HepG2 (cell line): Measurements from ENCODE around the gene ZNF506. TPM values are rescaled to one million over a fixed set of nuclear protein-coding genes. Genes with fewer than 3 reads are reported as not detected.

Experiments used
- CEBPG ChIP-seq: IDR thresholded peaks from 2 replicates; pipeline ENCODE4 v1.6.1; 2016
- EZH2 ChIP-seq: conservative IDR thresholded peaks from 2 replicates; pipeline ENCODE4 v1.6.1; 2012; ENCODE audit warnings: mild to moderate bottlenecking, low read depth, low read length, moderate library complexity
- HMGA1 ChIP-seq: sonication (generic); formaldehyde crosslinking; conservative IDR thresholded peaks from 2 replicates; pipeline ENCODE4 v1.4.0; 2020; ENCODE audit warnings: missing genetic modification reagents
- KLF11 ChIP-seq: IDR thresholded peaks from 2 replicates; pipeline ENCODE4 v1.6.1; 2016; ENCODE audit warnings: missing compliant biosample characterization
- NCOA2 ChIP-seq: sonication (generic); formaldehyde crosslinking; IDR thresholded peaks from 2 replicates; pipeline ENCODE4 v1.8.0; 2022; ENCODE audit warnings: inconsistent platforms
- NFKBIZ ChIP-seq: IDR thresholded peaks from 2 replicates; pipeline ENCODE4 v1.6.1; 2018; ENCODE audit warnings: missing genetic modification reagents, missing compliant biosample characterization
- PCBP2 ChIP-seq: fragments of 200-400 bp; formaldehyde crosslinking; optimal IDR thresholded peaks from 2 replicates; pipeline ENCODE3; 2018; ENCODE audit warnings: low read length, low read depth; ENCODE audit not compliant: poor library complexity, severe bottlenecking
- SIX4 ChIP-seq: sonication (generic); formaldehyde crosslinking; IDR thresholded peaks from 2 replicates; pipeline ENCODE4 v1.4.0; 2020; ENCODE audit warnings: missing genetic modification reagents
- TERF1 ChIP-seq: sonication (generic); formaldehyde crosslinking; IDR thresholded peaks from 2 replicates; pipeline ENCODE4 v1.8.0; 2022; ENCODE audit warnings: mild to moderate bottlenecking, missing genetic modification reagents, moderate library complexity
- TOE1 ChIP-seq: sonication (generic); formaldehyde crosslinking; IDR thresholded peaks from 2 replicates; pipeline ENCODE4 v1.4.0; 2020; ENCODE audit warnings: mild to moderate bottlenecking, missing genetic modification reagents
- XBP1 ChIP-seq: sonication (generic); formaldehyde crosslinking; IDR thresholded peaks from 2 replicates; pipeline ENCODE4 v1.5.0; 2020; ENCODE audit warnings: missing genetic modification reagents
- ZFYVE20 ChIP-seq: sonication (generic); formaldehyde crosslinking; IDR thresholded peaks from 2 replicates; pipeline ENCODE4 v1.8.0; 2023; ENCODE audit warnings: low read depth, mild to moderate bottlenecking, moderate library complexity, missing genetic modification reagents, borderline replicate concordance
- ZNF235 ChIP-seq: sonication (generic); formaldehyde crosslinking; IDR thresholded peaks from 2 replicates; pipeline ENCODE4 v1.8.1; 2023; ENCODE audit warnings: mild to moderate bottlenecking, missing genetic modification reagents, borderline replicate concordance
- ZNF549 ChIP-seq: sonication (generic); formaldehyde crosslinking; IDR thresholded peaks from 2 replicates; pipeline ENCODE4 v1.5.0; 2020; ENCODE audit warnings: missing genetic modification reagents
- ZNF607 ChIP-seq: sonication (generic); formaldehyde crosslinking; IDR thresholded peaks from 2 replicates; pipeline ENCODE4 v1.5.1; 2020; ENCODE audit warnings: missing genetic modification reagents, mild to moderate bottlenecking, borderline replicate concordance
- ZSCAN29 ChIP-seq: sonication (generic); formaldehyde crosslinking; conservative IDR thresholded peaks from 2 replicates; pipeline ENCODE4 v1.4.0; 2020; ENCODE audit warnings: mild to moderate bottlenecking, missing genetic modification reagents
- polyA plus RNA-seq, 8 experiments: library from polyadenylated mRNA; depleted of rRNA in 3 of 8; stranded (reverse) in 7 of 8; unstranded in 1 of 8; fragments of >200 nt; fragmentation: Illumina TruSeq in 4 of 8; extraction: Trizol in 4 of 8; gene quantifications; 2 replicates each; pipeline versions ENCODE4 v1.2.1 to v1.2.3, GENCODE V29; 2011 to 2016; ENCODE audit warnings: low read depth in 4 of 8, missing spikeins in 1 of 8, mixed read lengths in 1 of 8; ENCODE audit not compliant: insufficient read depth in 1 of 8
- total RNA-seq, 5 experiments: library from RNA; depleted of rRNA; stranded (reverse); fragments of >200 nt; fragmentation: Illumina TruSeq; extraction: Trizol; gene quantifications; 2 replicates each; pipeline ENCODE4 v1.2.3, GENCODE V29; 2016; ENCODE audit warnings: low read depth in 1 of 5
- TF ChIP-seq, protein P1 (sequence below): sonication (generic); formaldehyde crosslinking; IDR thresholded peaks from 2 replicates; pipeline ENCODE4 v1.8.0; 2022; ENCODE audit warnings: missing genetic modification reagents, mild to moderate bottlenecking, moderate library complexity, borderline replicate concordance
- TF ChIP-seq, protein P2 (sequence below): IDR thresholded peaks from 2 replicates; pipeline ENCODE4 v1.4.0; 2020; ENCODE audit warnings: mild to moderate bottlenecking, missing genetic modification reagents
- TF ChIP-seq, protein P3 (sequence below): sonication (generic); formaldehyde crosslinking; IDR thresholded peaks from 2 replicates; pipeline ENCODE4 v1.5.0; 2020; ENCODE audit warnings: missing genetic modification reagents, mild to moderate bottlenecking, borderline replicate concordance
- TF ChIP-seq, protein P4 (sequence below): sonication (generic); formaldehyde crosslinking; IDR thresholded peaks from 2 replicates; pipeline ENCODE4 v1.9.0; 2021; ENCODE audit warnings: missing genetic modification reagents, mild to moderate bottlenecking, borderline replicate concordance
- TF ChIP-seq, protein P5 (sequence below): sonication (generic); formaldehyde crosslinking; IDR thresholded peaks from 2 replicates; pipeline ENCODE4 v1.8.1; 2023; ENCODE audit warnings: mild to moderate bottlenecking, missing genetic modification reagents, borderline replicate concordance

ZNF506 gene
- total and polyA plus RNA-seq, 2 of the 13 experiments (the other 11 are each of a cell fraction or from before 2014, with no cell fraction given), result not detected

DNA sequence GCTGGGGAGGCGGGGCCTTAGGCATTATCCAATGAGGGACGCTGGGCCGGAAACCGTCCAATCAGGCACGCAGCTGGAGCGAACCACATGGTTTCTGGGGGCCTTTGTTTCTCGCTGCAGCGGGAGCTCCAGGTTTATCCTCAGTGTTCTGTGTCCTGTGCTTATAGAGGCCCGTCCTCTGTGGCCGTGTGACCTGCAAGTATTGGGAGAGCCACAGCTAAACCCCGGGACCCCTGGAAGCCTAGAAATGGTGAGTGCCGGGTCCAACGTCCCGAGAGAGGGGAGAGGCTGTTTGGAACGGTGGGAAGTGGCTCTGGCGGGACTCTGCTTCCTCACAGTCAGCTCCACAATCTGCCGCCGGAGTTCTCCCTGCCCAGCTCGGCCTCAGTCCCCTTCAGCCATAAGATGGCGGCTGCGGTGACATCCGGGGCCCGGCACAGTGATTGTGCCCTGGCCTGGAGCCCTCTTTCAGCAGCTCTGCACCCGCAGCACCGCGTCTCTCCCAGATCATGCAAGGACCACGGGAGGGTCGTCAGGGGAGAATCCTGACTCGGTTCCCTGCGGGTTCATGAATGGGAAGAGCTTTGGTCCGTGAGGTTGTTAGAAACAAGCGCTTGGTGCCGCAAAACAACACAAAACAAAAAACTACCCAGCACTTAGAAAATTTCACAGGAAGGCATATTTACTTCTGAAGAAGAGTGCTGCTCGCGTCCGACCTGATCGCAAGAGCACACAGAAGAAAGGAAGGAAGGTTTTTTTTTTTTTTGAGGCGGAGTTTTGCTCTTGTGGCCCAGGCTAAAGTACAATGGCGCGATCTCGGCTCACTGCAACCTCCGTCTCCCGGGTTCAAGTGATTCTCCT lies 44.4 kb upstream of the ZNF506 start, which contains the start of gene ZNF253 (continued):
- no peak for TF ChIP-seq PCBP2
- no peak for TF ChIP-seq CEBPG
- no peak for TF ChIP-seq EZH2
- TF ChIP-seq, protein P1, sequence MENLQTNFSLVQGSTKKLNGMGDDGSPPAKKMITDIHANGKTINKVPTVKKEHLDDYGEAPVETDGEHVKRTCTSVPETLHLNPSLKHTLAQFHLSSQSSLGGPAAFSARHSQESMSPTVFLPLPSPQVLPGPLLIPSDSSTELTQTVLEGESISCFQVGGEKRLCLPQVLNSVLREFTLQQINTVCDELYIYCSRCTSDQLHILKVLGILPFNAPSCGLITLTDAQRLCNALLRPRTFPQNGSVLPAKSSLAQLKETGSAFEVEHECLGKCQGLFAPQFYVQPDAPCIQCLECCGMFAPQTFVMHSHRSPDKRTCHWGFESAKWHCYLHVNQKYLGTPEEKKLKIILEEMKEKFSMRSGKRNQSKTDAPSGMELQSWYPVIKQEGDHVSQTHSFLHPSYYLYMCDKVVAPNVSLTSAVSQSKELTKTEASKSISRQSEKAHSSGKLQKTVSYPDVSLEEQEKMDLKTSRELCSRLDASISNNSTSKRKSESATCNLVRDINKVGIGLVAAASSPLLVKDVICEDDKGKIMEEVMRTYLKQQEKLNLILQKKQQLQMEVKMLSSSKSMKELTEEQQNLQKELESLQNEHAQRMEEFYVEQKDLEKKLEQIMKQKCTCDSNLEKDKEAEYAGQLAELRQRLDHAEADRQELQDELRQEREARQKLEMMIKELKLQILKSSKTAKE (CRISPR knock-in tag), result no peak
- no peak for TF ChIP-seq SIX4 (CRISPR knock-in tag)
- TF ChIP-seq, protein P2, sequence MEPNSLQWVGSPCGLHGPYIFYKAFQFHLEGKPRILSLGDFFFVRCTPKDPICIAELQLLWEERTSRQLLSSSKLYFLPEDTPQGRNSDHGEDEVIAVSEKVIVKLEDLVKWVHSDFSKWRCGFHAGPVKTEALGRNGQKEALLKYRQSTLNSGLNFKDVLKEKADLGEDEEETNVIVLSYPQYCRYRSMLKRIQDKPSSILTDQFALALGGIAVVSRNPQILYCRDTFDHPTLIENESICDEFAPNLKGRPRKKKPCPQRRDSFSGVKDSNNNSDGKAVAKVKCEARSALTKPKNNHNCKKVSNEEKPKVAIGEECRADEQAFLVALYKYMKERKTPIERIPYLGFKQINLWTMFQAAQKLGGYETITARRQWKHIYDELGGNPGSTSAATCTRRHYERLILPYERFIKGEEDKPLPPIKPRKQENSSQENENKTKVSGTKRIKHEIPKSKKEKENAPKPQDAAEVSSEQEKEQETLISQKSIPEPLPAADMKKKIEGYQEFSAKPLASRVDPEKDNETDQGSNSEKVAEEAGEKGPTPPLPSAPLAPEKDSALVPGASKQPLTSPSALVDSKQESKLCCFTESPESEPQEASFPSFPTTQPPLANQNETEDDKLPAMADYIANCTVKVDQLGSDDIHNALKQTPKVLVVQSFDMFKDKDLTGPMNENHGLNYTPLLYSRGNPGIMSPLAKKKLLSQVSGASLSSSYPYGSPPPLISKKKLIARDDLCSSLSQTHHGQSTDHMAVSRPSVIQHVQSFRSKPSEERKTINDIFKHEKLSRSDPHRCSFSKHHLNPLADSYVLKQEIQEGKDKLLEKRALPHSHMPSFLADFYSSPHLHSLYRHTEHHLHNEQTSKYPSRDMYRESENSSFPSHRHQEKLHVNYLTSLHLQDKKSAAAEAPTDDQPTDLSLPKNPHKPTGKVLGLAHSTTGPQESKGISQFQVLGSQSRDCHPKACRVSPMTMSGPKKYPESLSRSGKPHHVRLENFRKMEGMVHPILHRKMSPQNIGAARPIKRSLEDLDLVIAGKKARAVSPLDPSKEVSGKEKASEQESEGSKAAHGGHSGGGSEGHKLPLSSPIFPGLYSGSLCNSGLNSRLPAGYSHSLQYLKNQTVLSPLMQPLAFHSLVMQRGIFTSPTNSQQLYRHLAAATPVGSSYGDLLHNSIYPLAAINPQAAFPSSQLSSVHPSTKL (CRISPR knock-in tag), result 0 out of 2 replicates have a peak, but pooled peaks have one; percentile 9
- TF ChIP-seq ZNF607 (CRISPR knock-in tag), result peak; percentile 52; the same call in 1 of the 2 replicates
- no peak for TF ChIP-seq TOE1 (CRISPR knock-in tag)
- no peak for TF ChIP-seq ZNF549
- TF ChIP-seq ZSCAN29 (CRISPR knock-in tag), result no peak
- no peak for TF ChIP-seq XBP1 (CRISPR knock-in tag)
- TF ChIP-seq, protein P3, sequence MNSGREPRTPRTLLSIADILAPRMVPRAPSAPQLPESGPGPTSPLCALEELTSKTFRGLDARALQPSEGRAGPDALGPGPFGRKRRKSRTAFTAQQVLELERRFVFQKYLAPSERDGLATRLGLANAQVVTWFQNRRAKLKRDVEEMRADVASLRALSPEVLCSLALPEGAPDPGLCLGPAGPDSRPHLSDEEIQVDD (CRISPR knock-in tag), result no peak
- TF ChIP-seq, protein P4, sequence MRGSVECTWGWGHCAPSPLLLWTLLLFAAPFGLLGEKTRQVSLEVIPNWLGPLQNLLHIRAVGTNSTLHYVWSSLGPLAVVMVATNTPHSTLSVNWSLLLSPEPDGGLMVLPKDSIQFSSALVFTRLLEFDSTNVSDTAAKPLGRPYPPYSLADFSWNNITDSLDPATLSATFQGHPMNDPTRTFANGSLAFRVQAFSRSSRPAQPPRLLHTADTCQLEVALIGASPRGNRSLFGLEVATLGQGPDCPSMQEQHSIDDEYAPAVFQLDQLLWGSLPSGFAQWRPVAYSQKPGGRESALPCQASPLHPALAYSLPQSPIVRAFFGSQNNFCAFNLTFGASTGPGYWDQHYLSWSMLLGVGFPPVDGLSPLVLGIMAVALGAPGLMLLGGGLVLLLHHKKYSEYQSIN, result no peak
- TF ChIP-seq, protein P5, sequence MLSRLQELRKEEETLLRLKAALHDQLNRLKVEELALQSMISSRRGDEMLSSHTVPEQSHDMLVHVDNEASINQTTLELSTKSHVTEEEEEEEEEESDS (CRISPR knock-in tag), result no peak
- no peak; the same call in 1 of the 2 replicates for TF ChIP-seq NFKBIZ
- TF ChIP-seq TERF1 (CRISPR knock-in tag), result no peak
- TF ChIP-seq ZFYVE20, result no peak
- no peak for TF ChIP-seq HMGA1 (CRISPR knock-in tag)
- TF ChIP-seq KLF11 (CRISPR knock-in tag), result no peak
- TF ChIP-seq ZNF235 (CRISPR knock-in tag), result 0 out of 2 replicates have a peak, but pooled peaks have one; percentile 36
- TF ChIP-seq NCOA2 (CRISPR knock-in tag), result no peak
